ENCODE measurements around the gene OGFOD2. TPM values are rescaled to one million over a fixed set of nuclear protein-coding genes. Genes with fewer than 3 reads are reported as not detected.
"Not testable (repeated sequence)": the region's sequence is repeated elsewhere in the genome, so short reads cannot be mapped to it uniquely, and the experiment has no call there.

OGFOD2 gene
- 17.8 and 23.4 TPM in 2 replicates for total RNA-seq (2014; rRNA removed; shearing (Covaris generic))

DNA sequence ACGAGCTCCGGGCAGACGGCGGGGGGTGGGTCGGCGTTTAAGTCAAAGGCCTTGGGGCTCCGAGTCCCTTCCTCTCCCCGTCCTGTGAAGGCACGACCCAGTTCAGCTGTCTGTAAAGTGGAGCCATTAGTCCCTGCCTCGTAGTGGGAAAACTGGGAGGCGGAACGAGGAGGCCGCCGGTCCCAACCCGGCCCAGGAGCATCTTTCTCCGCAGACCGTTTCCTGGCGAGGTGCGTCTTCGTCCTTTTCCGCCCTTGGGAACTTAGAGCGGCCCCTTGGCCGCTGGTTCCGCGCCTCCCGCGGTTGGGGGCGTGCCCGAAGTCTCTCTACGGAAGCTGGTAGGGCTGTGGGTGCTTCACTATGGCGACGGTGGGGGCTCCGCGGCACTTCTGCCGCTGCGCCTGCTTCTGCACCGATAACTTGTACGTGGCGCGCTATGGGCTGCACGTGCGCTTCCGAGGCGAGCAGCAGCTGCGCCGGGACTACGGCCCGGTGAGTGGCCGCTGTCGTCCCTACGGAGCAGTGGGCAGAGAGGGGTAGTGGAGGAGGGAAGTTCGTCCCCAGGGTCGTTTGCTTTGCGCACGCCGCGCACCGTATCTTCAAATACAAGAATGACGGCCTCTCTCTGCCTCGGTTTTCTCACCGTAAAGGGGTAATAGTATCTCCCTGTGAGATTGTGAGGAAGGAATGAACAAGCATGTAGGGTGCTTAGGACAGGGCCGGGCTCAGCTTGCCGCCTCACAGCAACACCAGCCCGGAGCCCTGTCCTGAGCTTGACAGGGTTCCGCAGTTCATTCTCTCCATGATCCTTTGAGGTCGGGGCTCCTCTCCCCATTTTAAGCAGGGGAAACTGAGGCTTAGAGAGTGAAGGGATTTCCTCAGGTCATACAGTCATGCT lies at the start of gene OGFOD2:
Gene OGFOD2, plus strand, starts transcription at position 353 of the 898 bp plus-strand sequence. Its CDS starts 8 bp downstream, at position 361.
- H3K27me3 ChIP-seq (ENCODE audit: control insufficient read depth, insufficient read depth, low read length) = no peaks in the 10 kb centered on the region
- H3K4me3 ChIP-seq (ENCODE audit: insufficient read depth, low read depth, low read length) = peak within 1 kb of the TSS; percentile 95
- DNase-seq = peak; percentile 97
- H3K36me3 ChIP-seq (replicated peaks; ENCODE audit: control insufficient read depth, insufficient read depth, low read length) = no peaks in the 10 kb centered on the region

DNA sequence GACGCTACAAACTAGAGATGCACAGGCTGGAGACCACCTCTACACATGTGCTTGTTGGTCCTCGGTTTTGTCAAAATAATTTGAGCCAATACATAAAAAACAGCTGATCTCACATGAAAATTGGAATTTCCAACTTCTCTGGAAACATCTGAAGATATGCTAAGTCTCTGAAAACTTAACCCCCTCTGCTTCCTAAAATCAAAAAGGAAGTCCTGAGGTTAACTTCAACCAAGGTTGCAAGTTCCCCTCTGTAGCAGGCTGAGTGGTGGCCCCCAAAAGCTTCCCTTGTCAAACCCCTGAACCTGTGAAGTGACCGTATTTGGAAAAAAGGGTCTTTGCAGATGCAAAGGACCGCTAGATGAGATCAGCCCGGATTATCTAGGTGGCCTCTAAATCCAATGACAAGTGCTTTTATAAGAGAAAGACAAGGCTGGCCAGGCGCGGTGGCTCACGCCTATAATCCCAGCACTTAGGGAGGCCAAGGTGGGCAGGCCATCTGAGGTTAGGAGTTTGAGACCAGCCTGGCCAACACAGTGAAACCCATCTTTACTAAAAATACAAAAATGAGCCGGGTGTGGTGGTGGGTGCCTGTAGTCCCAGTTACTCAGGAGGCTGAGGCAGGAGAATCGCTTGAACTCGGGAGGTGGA lies 47.2 kb upstream of the OGFOD2 start:
- no peaks in the 10 kb centered on the region for H3K27me3 ChIP-seq (ENCODE audit: control insufficient read depth, insufficient read depth, low read length)
- DNase-seq = no peak
- H3K4me3 ChIP-seq (ENCODE audit: insufficient read depth, low read depth, low read length) = no peak overlapping the region
- H3K36me3 ChIP-seq (replicated peaks; ENCODE audit: control insufficient read depth, insufficient read depth, low read length) = no peaks in the 10 kb centered on the region

- no peak overlapping the region for H3K4me3 ChIP-seq (ENCODE audit: insufficient read depth, low read depth, low read length)
- H3K36me3 ChIP-seq (replicated peaks; ENCODE audit: control insufficient read depth, insufficient read depth, low read length) = no peaks in the 10 kb centered on the region
- peak; percentile 42 for DNase-seq
- no peaks in the 10 kb centered on the region for H3K27me3 ChIP-seq (ENCODE audit: control insufficient read depth, insufficient read depth, low read length)
These were observed 46.5 kb upstream of the OGFOD2 start for GRCh38 chr12:122928404-122929147.

GRCh38 chr12:122929148-122929538 lies 45.9 kb upstream of the OGFOD2 start:
- Histone ChIP-seq H3K27me3 (ENCODE audit: control insufficient read depth, insufficient read depth, low read length) (no peaks in the 10 kb centered on the region), H3K36me3 (replicated peaks; ENCODE audit: control insufficient read depth, insufficient read depth, low read length) (no peaks in the 10 kb centered on the region), H3K4me3 (ENCODE audit: insufficient read depth, low read depth, low read length) (no peak overlapping the region)
- no peak for DNase-seq

DNA sequence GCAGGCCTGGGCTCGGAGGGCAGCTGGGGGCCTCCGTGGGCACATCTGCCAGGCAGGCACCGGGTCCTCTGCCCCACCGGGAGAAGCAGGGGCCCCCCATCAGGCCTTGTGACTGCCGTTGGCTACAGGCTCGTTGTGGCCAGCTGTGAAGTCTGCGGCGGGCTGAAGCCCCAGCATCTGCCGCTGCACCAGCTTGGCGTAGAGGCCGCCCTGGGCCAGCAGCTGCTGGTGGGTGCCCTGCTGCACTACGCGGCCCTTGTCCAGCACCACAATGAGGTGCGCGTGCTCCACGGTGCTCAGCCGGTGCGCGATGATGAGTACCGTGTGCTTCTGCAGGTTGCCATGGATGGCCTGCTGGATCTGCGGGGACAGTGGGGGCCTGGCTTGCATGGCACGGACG lies 45.2 kb upstream of the OGFOD2 start:
- Histone ChIP-seq H3K36me3 (replicated peaks; ENCODE audit: control insufficient read depth, insufficient read depth, low read length) (no peaks in the 10 kb centered on the region), H3K4me3 (ENCODE audit: insufficient read depth, low read depth, low read length) (no peak overlapping the region), H3K27me3 (ENCODE audit: control insufficient read depth, insufficient read depth, low read length) (no peaks in the 10 kb centered on the region)
- DNase-seq = peak; percentile 43

DNA sequence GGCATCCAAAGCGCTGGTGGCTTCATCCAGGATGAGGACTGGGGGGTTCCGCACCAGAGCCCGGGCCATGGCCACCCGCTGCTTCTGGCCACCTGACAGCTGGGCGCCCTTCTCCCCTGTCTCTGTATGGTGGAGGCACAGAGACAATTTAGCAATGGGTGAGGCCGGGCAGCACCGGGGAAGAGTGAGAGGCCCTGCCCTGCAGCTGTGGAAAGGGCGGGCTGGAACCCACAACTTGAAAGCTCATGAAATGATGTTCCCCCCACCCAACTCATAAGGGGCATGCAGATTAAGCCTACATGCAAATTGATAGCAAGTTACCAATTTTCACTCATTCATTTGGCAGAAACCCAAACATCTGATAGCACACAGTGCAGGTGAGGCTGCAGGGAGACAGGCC lies 42.8 kb upstream of the OGFOD2 start:
- peak; percentile 26 for DNase-seq
- no peaks in the 10 kb centered on the region for H3K27me3 ChIP-seq (ENCODE audit: control insufficient read depth, insufficient read depth, low read length)
- H3K4me3 ChIP-seq (ENCODE audit: insufficient read depth, low read depth, low read length) = no peak overlapping the region
- H3K36me3 ChIP-seq (replicated peaks; ENCODE audit: control insufficient read depth, insufficient read depth, low read length) = no peaks in the 10 kb centered on the region

- no peaks in the 10 kb centered on the region for H3K36me3 ChIP-seq (replicated peaks; ENCODE audit: control insufficient read depth, insufficient read depth, low read length)
- no peak for DNase-seq
These were observed 40.3 kb upstream of the OGFOD2 start for GRCh38 chr12:122934722-122935121.

GRCh38 chr12:122935318-122935717 lies 39.7 kb upstream of the OGFOD2 start:
- Histone ChIP-seq H3K27me3 (ENCODE audit: control insufficient read depth, insufficient read depth, low read length) (no peaks in the 10 kb centered on the region), H3K4me3 (ENCODE audit: insufficient read depth, low read depth, low read length) (no peak overlapping the region), H3K36me3 (replicated peaks; ENCODE audit: control insufficient read depth, insufficient read depth, low read length) (no peaks in the 10 kb centered on the region)
- DNase-seq = peak; percentile 44

More at GRCh38 chr12:122934722-122935121, 40.3 kb upstream of the OGFOD2 start:
- no peaks in the 10 kb centered on the region for H3K27me3 ChIP-seq (ENCODE audit: control insufficient read depth, insufficient read depth, low read length)
- H3K4me3 ChIP-seq (ENCODE audit: insufficient read depth, low read depth, low read length) = no peak overlapping the region

GRCh38 chr12:122937622-122938091 lies 37.4 kb upstream of the OGFOD2 start:
- DNase-seq = no peak
- Histone ChIP-seq H3K36me3 (replicated peaks; ENCODE audit: control insufficient read depth, insufficient read depth, low read length) (no peaks in the 10 kb centered on the region), H3K4me3 (ENCODE audit: insufficient read depth, low read depth, low read length) (no peak overlapping the region), H3K27me3 (ENCODE audit: control insufficient read depth, insufficient read depth, low read length) (no peaks in the 10 kb centered on the region)

DNA sequence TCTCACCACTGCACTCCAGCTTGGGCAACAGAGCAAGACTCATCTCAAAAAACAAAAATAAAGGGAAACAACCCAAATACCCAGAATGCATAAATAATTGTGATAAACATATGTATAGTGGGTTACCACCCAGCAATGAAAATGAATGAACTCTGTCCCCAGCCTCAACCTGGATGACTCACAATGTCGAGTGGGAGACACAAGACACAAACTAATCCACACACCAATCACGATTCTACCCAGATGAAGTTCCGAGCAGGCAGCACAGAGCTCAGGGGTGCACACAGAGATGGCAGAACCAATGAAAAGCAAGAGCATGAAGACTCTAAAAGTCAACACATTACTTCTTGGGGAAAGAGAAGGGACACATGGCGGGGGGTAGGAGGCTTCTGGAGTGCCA lies 35.9 kb upstream of the OGFOD2 start:
- Histone ChIP-seq H3K27me3 (ENCODE audit: control insufficient read depth, insufficient read depth, low read length) (no peaks in the 10 kb centered on the region), H3K4me3 (ENCODE audit: insufficient read depth, low read depth, low read length) (no peak overlapping the region), H3K36me3 (replicated peaks; ENCODE audit: control insufficient read depth, insufficient read depth, low read length) (no peaks in the 10 kb centered on the region)
- DNase-seq = no peak

DNA sequence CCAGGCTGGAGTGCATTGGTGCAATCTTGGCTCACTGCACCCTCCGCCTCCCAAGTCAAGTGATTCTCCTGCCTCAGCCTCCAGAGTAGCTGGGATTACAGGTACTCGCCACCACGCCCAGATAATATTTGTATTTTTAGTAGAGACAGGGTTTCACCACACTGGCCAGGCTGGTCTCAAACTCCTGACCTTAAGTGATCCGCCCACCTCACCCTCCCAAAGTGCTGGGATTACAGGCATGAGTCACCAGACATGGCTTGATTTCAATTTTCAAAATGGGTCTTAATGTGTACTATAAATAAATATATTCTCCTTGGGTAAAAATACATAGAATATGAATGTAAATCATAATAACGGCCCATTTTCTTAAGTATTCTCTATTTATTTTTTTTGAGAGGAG lies 33.7 kb upstream of the OGFOD2 start:
- not testable (repeated sequence) for DNase-seq; H3K36me3 ChIP-seq (replicated peaks; ENCODE audit: control insufficient read depth, insufficient read depth, low read length); H3K27me3 ChIP-seq (ENCODE audit: control insufficient read depth, insufficient read depth, low read length); H3K4me3 ChIP-seq (ENCODE audit: insufficient read depth, low read depth, low read length)

DNA sequence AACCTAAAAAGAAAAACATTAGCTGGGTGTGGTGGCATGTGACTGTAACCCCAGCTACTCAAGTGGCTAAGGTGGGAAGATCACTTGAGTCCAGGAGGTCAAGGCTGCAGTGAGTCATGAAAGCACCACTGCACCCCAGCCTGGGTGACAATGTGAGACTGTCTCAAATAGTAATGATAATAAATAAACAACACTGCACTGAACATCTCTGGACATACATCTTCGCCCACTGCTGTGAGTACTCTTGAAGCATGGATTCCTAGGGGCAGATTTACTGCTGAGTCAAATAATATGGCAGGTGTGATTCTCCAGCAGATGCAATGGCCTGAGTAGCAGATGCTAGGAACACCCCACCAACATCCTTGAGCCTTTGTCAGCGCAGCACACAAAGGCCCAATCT lies 32.4 kb upstream of the OGFOD2 start:
- H3K4me3 ChIP-seq (ENCODE audit: insufficient read depth, low read depth, low read length) = no peak overlapping the region
- no peaks in the 10 kb centered on the region for H3K36me3 ChIP-seq (replicated peaks; ENCODE audit: control insufficient read depth, insufficient read depth, low read length)
- DNase-seq = no peak
- H3K27me3 ChIP-seq (ENCODE audit: control insufficient read depth, insufficient read depth, low read length) = no peaks in the 10 kb centered on the region

GRCh38 chr12:122943196-122943595 lies 31.8 kb upstream of the OGFOD2 start:
- DNase-seq = peak; percentile 11
- no peak overlapping the region for H3K4me3 ChIP-seq (ENCODE audit: insufficient read depth, low read depth, low read length)
- no peaks in the 10 kb centered on the region for H3K27me3 ChIP-seq (ENCODE audit: control insufficient read depth, insufficient read depth, low read length)
- no peaks in the 10 kb centered on the region for H3K36me3 ChIP-seq (replicated peaks; ENCODE audit: control insufficient read depth, insufficient read depth, low read length)

Measured in H7 (cell line).